ENCODE data around the gene FGF14.

Gene FGF14

DNA sequence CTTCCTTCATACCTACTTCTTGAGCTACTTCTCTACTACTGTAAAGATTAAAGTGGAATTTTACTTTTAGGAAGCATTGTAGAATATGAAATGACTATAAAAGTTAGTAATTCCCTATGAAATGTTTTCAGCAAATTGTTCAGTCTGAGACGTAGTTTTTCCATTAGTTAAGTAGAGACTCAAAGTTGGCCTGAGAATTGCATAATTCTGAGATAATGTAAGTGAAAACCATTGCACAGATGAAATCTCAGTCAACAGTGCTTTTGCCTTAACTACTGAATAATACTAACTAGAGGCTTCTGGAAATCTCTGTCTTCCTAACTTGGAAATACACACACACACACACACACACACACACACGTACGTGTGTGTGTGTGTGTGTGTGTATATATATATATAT is 125.9 kb downstream of the FGF14 start:
- no peak overlapping the region for H3K9ac ChIP-seq (ENCODE audit: low read length in 5 of 5)
- H3K27ac ChIP-seq (ENCODE audit: low read depth, low read length), result no peak overlapping the region
- no peaks in the 10 kb centered on the region for H3K27me3 ChIP-seq (ENCODE audit: control insufficient read depth in 5 of 5, insufficient read depth in 4 of 5, low read length in 5 of 5)
- peaks cover 2 to 22% (median 10%) of the 10 kb centered on the region in 5 donors for H3K4me1 ChIP-seq (ENCODE audit: control insufficient read depth in 5 of 5, insufficient read depth in 5 of 5, low read length in 5 of 5)
- H3K36me3 ChIP-seq (ENCODE audit: control insufficient read depth in 5 of 5, insufficient read depth in 5 of 5, low read length in 5 of 5), result no peaks in the 10 kb centered on the region
- no peak overlapping the region for H3K4me3 ChIP-seq (ENCODE audit: low read depth in 1 of 5, low read length in 5 of 5)
- no peaks in the 10 kb centered on the region for H3K9me3 ChIP-seq (ENCODE audit: control insufficient read depth in 5 of 5, low read length in 5 of 5)

GRCh38 chr13:102273111-102273510 is 128.7 kb downstream of the FGF14 start:
- H3K4me3 ChIP-seq (ENCODE audit: low read depth in 1 of 5, low read length in 5 of 5), result no peak overlapping the region
- no peaks in the 10 kb centered on the region for H3K36me3 ChIP-seq (ENCODE audit: control insufficient read depth in 5 of 5, insufficient read depth in 5 of 5, low read length in 5 of 5)
- H3K27me3 ChIP-seq (ENCODE audit: control insufficient read depth in 5 of 5, insufficient read depth in 4 of 5, low read length in 5 of 5), result no peaks in the 10 kb centered on the region
- peaks cover 2 to 22% (median 10%) of the 10 kb centered on the region in 5 donors for H3K4me1 ChIP-seq (ENCODE audit: control insufficient read depth in 5 of 5, insufficient read depth in 5 of 5, low read length in 5 of 5)
- H3K27ac ChIP-seq (ENCODE audit: low read depth, low read length), result no peak overlapping the region
- H3K9ac ChIP-seq (ENCODE audit: low read length in 5 of 5), result no peak overlapping the region
- H3K9me3 ChIP-seq (ENCODE audit: control insufficient read depth in 5 of 5, low read length in 5 of 5), result peaks cover 0 to 2% (median 0%) of the 10 kb centered on the region in 5 donors

DNA sequence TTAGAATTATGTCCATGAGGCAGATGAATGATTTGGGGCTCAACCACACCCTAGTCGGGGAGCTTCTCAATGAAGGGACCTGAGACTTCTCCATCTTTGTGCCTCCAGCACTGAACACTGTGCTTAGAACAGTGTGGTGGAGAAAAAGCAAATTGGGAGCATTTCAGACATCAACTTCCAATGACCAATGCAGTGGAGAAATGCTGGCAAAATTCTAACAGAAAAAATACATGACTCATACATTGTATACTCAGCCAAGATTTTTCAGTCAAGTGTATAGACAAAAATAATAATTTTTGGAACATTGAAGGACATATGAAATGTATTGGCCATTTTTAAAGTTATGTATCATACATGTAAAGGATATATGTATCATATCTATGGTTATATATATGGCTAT is 134.7 kb downstream of the FGF14 start:
- Histone ChIP-seq H3K36me3 (ENCODE audit: control insufficient read depth in 5 of 5, insufficient read depth in 5 of 5, low read length in 5 of 5) (no peaks in the 10 kb centered on the region), H3K9ac (ENCODE audit: low read length in 5 of 5) (no peak overlapping the region), H3K9me3 (ENCODE audit: control insufficient read depth in 5 of 5, low read length in 5 of 5) (peaks cover 0 to 13% (median 3%) of the 10 kb centered on the region in 5 donors), H3K27me3 (ENCODE audit: control insufficient read depth in 5 of 5, insufficient read depth in 4 of 5, low read length in 5 of 5) (no peaks in the 10 kb centered on the region), H3K4me3 (ENCODE audit: low read depth in 1 of 5, low read length in 5 of 5) (no peak overlapping the region), H3K4me1 (ENCODE audit: control insufficient read depth in 5 of 5, insufficient read depth in 5 of 5, low read length in 5 of 5) (no peaks in the 10 kb centered on the region), H3K27ac (ENCODE audit: low read depth, low read length) (no peak overlapping the region)

- Histone ChIP-seq H3K9me3 (ENCODE audit: control insufficient read depth in 5 of 5, low read length in 5 of 5) (peaks cover 0 to 8% (median 0%) of the 10 kb centered on the region in 5 donors), H3K4me3 (ENCODE audit: low read depth in 1 of 5, low read length in 5 of 5) (no peak overlapping the region), H3K4me1 (ENCODE audit: control insufficient read depth in 5 of 5, insufficient read depth in 5 of 5, low read length in 5 of 5) (no peaks in the 10 kb centered on the region), H3K27me3 (ENCODE audit: control insufficient read depth in 5 of 5, insufficient read depth in 4 of 5, low read length in 5 of 5) (no peaks in the 10 kb centered on the region), H3K36me3 (ENCODE audit: control insufficient read depth in 5 of 5, insufficient read depth in 5 of 5, low read length in 5 of 5) (no peaks in the 10 kb centered on the region), H3K9ac (ENCODE audit: low read length in 5 of 5) (no peak overlapping the region), H3K27ac (ENCODE audit: low read depth, low read length) (no peak overlapping the region)
These were observed 140.0 kb downstream of the FGF14 start for GRCh38 chr13:102261809-102262208.

DNA sequence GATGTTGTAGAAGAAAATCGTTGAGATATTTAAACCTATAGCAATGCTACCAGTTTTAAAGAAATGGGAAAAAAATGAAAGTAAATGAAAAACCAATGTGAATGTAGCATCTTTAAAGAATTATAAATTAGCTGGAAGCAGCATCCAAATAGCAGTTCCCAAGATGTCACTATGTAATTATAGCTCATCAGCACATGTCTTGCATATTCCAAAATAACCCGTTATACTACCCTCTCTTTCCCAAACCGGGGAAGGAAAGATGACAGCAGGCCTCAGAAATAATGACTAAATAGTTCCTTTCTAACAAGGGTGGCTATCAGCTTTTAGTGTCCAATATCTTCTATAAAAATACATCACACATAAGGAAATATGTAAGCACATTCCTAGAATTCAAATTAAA is 140.5 kb downstream of the FGF14 start:
- Histone ChIP-seq H3K4me3 (ENCODE audit: low read depth in 1 of 5, low read length in 5 of 5) (no peak overlapping the region), H3K36me3 (ENCODE audit: control insufficient read depth in 5 of 5, insufficient read depth in 5 of 5, low read length in 5 of 5) (no peaks in the 10 kb centered on the region), H3K27ac (ENCODE audit: low read depth, low read length) (no peak overlapping the region), H3K9me3 (ENCODE audit: control insufficient read depth in 5 of 5, low read length in 5 of 5) (peaks cover 0 to 8% (median 0%) of the 10 kb centered on the region in 5 donors), H3K9ac (ENCODE audit: low read length in 5 of 5) (no peak overlapping the region), H3K4me1 (ENCODE audit: control insufficient read depth in 5 of 5, insufficient read depth in 5 of 5, low read length in 5 of 5) (no peaks in the 10 kb centered on the region), H3K27me3 (ENCODE audit: control insufficient read depth in 5 of 5, insufficient read depth in 4 of 5, low read length in 5 of 5) (no peaks in the 10 kb centered on the region)

GRCh38 chr13:102260256-102260655 is 141.6 kb downstream of the FGF14 start:
- no peaks in the 10 kb centered on the region for H3K36me3 ChIP-seq (ENCODE audit: control insufficient read depth in 5 of 5, insufficient read depth in 5 of 5, low read length in 5 of 5)
- no peak overlapping the region for H3K27ac ChIP-seq (ENCODE audit: low read depth, low read length)
- H3K9me3 ChIP-seq (ENCODE audit: control insufficient read depth in 5 of 5, low read length in 5 of 5), result peaks cover 0 to 8% (median 0%) of the 10 kb centered on the region in 5 donors
- H3K27me3 ChIP-seq (ENCODE audit: control insufficient read depth in 5 of 5, insufficient read depth in 4 of 5, low read length in 5 of 5), result no peaks in the 10 kb centered on the region
- no peak overlapping the region for H3K9ac ChIP-seq (ENCODE audit: low read length in 5 of 5)
- no peak overlapping the region for H3K4me3 ChIP-seq (ENCODE audit: low read depth in 1 of 5, low read length in 5 of 5)
- H3K4me1 ChIP-seq (ENCODE audit: control insufficient read depth in 5 of 5, insufficient read depth in 5 of 5, low read length in 5 of 5), result no peaks in the 10 kb centered on the region

DNA sequence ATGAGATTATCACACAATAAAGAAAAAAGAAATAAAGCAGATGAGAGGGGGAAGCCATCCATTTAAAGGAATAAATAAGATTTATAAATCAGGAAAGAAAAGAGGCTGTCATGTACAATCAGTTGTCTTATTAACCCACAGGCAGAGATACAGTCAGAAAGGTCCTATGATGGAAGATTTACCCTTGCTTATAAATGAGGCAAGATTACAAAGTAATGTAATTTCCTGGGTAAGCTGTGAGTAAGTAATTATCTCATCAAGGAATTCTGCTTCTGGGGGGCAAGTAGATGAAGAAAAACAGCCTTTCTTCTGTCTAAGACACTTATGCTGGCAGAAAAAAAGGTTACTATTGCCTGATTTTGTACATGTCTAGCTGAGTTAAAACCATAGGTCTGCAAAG is 146.4 kb downstream of the FGF14 start:
- H3K4me1 ChIP-seq (ENCODE audit: control insufficient read depth in 5 of 5, insufficient read depth in 5 of 5, low read length in 5 of 5), result no peaks in the 10 kb centered on the region
- no peaks in the 10 kb centered on the region for H3K27me3 ChIP-seq (ENCODE audit: control insufficient read depth in 5 of 5, insufficient read depth in 4 of 5, low read length in 5 of 5)
- no peaks in the 10 kb centered on the region for H3K36me3 ChIP-seq (ENCODE audit: control insufficient read depth in 5 of 5, insufficient read depth in 5 of 5, low read length in 5 of 5)
- H3K9ac ChIP-seq (ENCODE audit: low read length in 5 of 5), result no peak overlapping the region
- H3K27ac ChIP-seq (ENCODE audit: low read depth, low read length), result no peak overlapping the region
- H3K4me3 ChIP-seq (ENCODE audit: low read depth in 1 of 5, low read length in 5 of 5), result no peak overlapping the region
- H3K9me3 ChIP-seq (ENCODE audit: control insufficient read depth in 5 of 5, low read length in 5 of 5), result no peaks in the 10 kb centered on the region

DNA sequence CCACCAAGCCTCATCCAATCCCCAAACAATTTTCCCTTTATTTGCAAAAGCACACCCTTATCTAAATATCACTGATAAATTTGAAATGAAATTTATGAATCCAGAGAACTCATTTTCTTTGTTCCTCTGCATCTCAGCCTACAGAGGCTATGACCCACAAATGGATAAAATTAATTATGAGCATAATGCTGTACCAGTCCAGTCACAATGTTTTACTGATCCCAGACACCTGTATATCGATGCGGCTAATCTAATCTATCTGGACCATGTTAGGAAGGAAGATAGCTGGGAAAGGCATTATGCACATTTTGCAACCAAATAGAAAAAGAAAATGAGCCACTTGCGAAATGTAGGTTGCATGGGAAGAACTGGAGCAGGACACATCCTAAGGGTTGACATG is 150.0 kb downstream of the FGF14 start:
- H3K9me3 ChIP-seq (ENCODE audit: control insufficient read depth in 5 of 5, low read length in 5 of 5), result no peaks in the 10 kb centered on the region
- no peak overlapping the region for H3K4me3 ChIP-seq (ENCODE audit: low read depth in 1 of 5, low read length in 5 of 5)
- no peak overlapping the region for H3K9ac ChIP-seq (ENCODE audit: low read length in 5 of 5)
- no peaks in the 10 kb centered on the region for H3K27me3 ChIP-seq (ENCODE audit: control insufficient read depth in 5 of 5, insufficient read depth in 4 of 5, low read length in 5 of 5)
- H3K4me1 ChIP-seq (ENCODE audit: control insufficient read depth in 5 of 5, insufficient read depth in 5 of 5, low read length in 5 of 5), result no peaks in the 10 kb centered on the region
- no peak overlapping the region for H3K27ac ChIP-seq (ENCODE audit: low read depth, low read length)
- H3K36me3 ChIP-seq (ENCODE audit: control insufficient read depth in 5 of 5, insufficient read depth in 5 of 5, low read length in 5 of 5), result no peaks in the 10 kb centered on the region

GRCh38 chr13:102250448-102250847 is 151.4 kb downstream of the FGF14 start:
- Histone ChIP-seq H3K4me3 (ENCODE audit: low read depth in 1 of 5, low read length in 5 of 5) (no peak overlapping the region), H3K27me3 (ENCODE audit: control insufficient read depth in 5 of 5, insufficient read depth in 4 of 5, low read length in 5 of 5) (no peaks in the 10 kb centered on the region), H3K9ac (ENCODE audit: low read length in 5 of 5) (no peak overlapping the region), H3K27ac (ENCODE audit: low read depth, low read length) (no peak overlapping the region), H3K9me3 (ENCODE audit: control insufficient read depth in 5 of 5, low read length in 5 of 5) (no peaks in the 10 kb centered on the region), H3K36me3 (ENCODE audit: control insufficient read depth in 5 of 5, insufficient read depth in 5 of 5, low read length in 5 of 5) (no peaks in the 10 kb centered on the region), H3K4me1 (ENCODE audit: control insufficient read depth in 5 of 5, insufficient read depth in 5 of 5, low read length in 5 of 5) (no peaks in the 10 kb centered on the region)

DNA sequence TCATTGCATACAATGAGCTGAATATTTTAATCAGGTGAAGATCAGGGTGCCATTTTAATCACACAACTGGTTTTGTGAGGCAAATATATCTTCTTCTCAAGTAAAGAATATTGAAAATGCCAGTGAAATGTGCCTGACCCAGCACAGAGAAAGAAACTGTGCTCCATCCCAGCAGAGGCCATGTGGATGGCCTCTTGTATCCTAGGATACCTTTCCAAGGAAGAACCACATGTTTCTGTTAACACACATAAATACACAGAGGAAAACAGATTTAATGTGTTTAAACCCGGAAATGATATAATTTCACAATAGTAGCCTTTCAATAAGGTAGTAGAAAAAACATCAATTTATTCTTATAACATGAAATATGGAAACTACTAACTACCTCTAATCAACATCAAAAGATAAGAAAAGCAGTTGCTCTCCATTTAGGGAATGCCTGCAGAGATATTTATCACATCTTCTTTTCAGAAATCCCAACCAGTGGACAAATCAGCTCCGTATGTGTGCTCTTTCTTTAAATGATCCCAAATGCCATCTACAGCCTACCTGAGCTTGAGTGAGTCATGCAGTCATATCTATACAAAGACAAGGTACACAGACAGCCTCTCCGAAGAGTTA is 157.1 kb downstream of the FGF14 start:
- Histone ChIP-seq H3K36me3 (ENCODE audit: control insufficient read depth in 5 of 5, insufficient read depth in 5 of 5, low read length in 5 of 5) (no peaks in the 10 kb centered on the region), H3K9me3 (ENCODE audit: control insufficient read depth in 5 of 5, low read length in 5 of 5) (no peaks in the 10 kb centered on the region), H3K27me3 (ENCODE audit: control insufficient read depth in 5 of 5, insufficient read depth in 4 of 5, low read length in 5 of 5) (no peaks in the 10 kb centered on the region), H3K27ac (ENCODE audit: low read depth, low read length) (no peak overlapping the region), H3K9ac (ENCODE audit: low read length in 5 of 5) (no peak overlapping the region), H3K4me1 (ENCODE audit: control insufficient read depth in 5 of 5, insufficient read depth in 5 of 5, low read length in 5 of 5) (peaks cover 0 to 4% (median 0%) of the 10 kb centered on the region in 5 donors), H3K4me3 (ENCODE audit: low read depth in 1 of 5, low read length in 5 of 5) (no peak overlapping the region)
